A172 (cell line): ENCODE measurements around the gene NOX5. TPM values are rescaled to one million over a fixed set of nuclear protein-coding genes. Genes with fewer than 3 reads are reported as not detected.

ENCODE experiments used
- DNase-seq: peaks from one replicate; pipeline ENCODE4 v3.0.0-alpha.2; 2015; ENCODE audit warnings: low spot score
- total RNA-seq: library from RNA; depleted of rRNA; stranded (reverse); fragments of >200 nt; shearing (Covaris generic); gene quantifications from 2 replicates; pipeline ENCODE4 v1.2.3, GENCODE V29; 2014; rRNA removed

NOX5 gene
- total RNA-seq, 1 experiment from 2014 or later = not detected

- DNase-seq = no peak
Measured at GRCh38 chr15:69099941-69100340, 85.4 kb downstream of the NOX5 start.

GRCh38 chr15:69100821-69101220 is 86.3 kb downstream of the NOX5 start:
- no peak for DNase-seq

- no peak for DNase-seq
Measured at GRCh38 chr15:69104050-69104750, 89.7 kb downstream of the NOX5 start.

- DNase-seq = no peak
Measured at GRCh38 chr15:69105451-69105985, 91.0 kb downstream of the NOX5 start.

- DNase-seq = no peak
Measured at GRCh38 chr15:69107025-69107620, 92.6 kb downstream of the NOX5 start.

Other genes starting within 250 kb of the NOX5 start
- gene ANP32A, start 193.8 kb upstream of the NOX5 start, total RNA-seq = 70.4 and 72.6 TPM in 2 replicates
- gene SPESP1, start 84.2 kb upstream of the NOX5 start, total RNA-seq = not detected in 2 replicates
- gene GLCE, start 145.9 kb downstream of the NOX5 start, total RNA-seq = 12.5 and 17.8 TPM in 2 replicates